Neural progenitor cell (in vitro differentiated cells): ENCODE results near the gene PSMD14. TPM values are rescaled to one million over a fixed set of nuclear protein-coding genes. Genes with fewer than 3 reads are reported as not detected.
"Not testable (repeated sequence)": the region's sequence is repeated elsewhere in the genome, so short reads cannot be mapped to it uniquely, and the experiment has no call there.

Source experiments
- DNase-seq: peaks from one replicate; pipeline ENCODE4 v3.0.0-alpha.2; 2016; ENCODE audit warnings: low spot score
- H2AFZ ChIP-seq: fragments of 200-600 bp; sonication (generic); replicated peaks from 2 replicates; pipeline ENCODE4 v1.6.1; 2016; ENCODE audit warnings: antibody characterized with exemption
- H3F3A ChIP-seq: fragments of 200-600 bp; sonication (generic); 2 replicates; pipeline ENCODE4 v1.6.1; 2016; ENCODE audit warnings: antibody characterized with exemption, low read depth
- H3K27ac ChIP-seq: fragments of 200-600 bp; sonication (generic); 2 replicates; pipeline ENCODE4 v1.5.1; 2016; ENCODE audit warnings: mild to moderate bottlenecking
- H3K27me3 ChIP-seq: fragments of 200-600 bp; sonication (generic); 2 replicates; pipeline ENCODE4 v1.6.1; 2016; ENCODE audit warnings: mild to moderate bottlenecking, moderate library complexity
- H3K36me3 ChIP-seq: fragments of 200-600 bp; sonication (generic); 2 replicates; pipeline ENCODE4 v1.5.1; 2016
- H3K4me1 ChIP-seq: fragments of 200-600 bp; sonication (generic); 2 replicates; pipeline ENCODE4 v1.6.1; 2016; ENCODE audit warnings: mixed run types
- H3K4me2 ChIP-seq: fragments of 200-600 bp; sonication (generic); 2 replicates; pipeline ENCODE4 v1.6.1; 2016
- H3K4me3 ChIP-seq: fragments of 200-600 bp; sonication (generic); 2 replicates; pipeline ENCODE4 v1.5.1; 2016
- H3K79me2 ChIP-seq: fragments of 200-600 bp; sonication (generic); 2 replicates; pipeline ENCODE4 v1.6.1; 2016; ENCODE audit warnings: low read depth
- H3K9ac ChIP-seq: fragments of 200-600 bp; sonication (generic); 2 replicates; pipeline ENCODE4 v1.6.1; 2016
- H3K9me3 ChIP-seq: fragments of 200-600 bp; sonication (generic); 2 replicates; pipeline ENCODE4 v1.5.1; 2016; ENCODE audit warnings: low read depth
- H4K20me1 ChIP-seq: fragments of 200-600 bp; sonication (generic); 2 replicates; pipeline ENCODE4 v1.6.1; 2016; ENCODE audit warnings: low read depth
- H3K27ac Mint-ChIP-seq: 3 replicates; pipeline ENCODE4 v1.8.0; 2021; ENCODE audit warnings: mixed read lengths
- H3K27me3 Mint-ChIP-seq: 2 replicates; pipeline ENCODE4 v1.8.0; 2022; ENCODE audit warnings: low read depth, mild to moderate bottlenecking, inconsistent platforms, moderate library complexity, mixed read lengths; ENCODE audit not compliant: insufficient read depth
- H3K36me3 Mint-ChIP-seq: 3 replicates; pipeline ENCODE4 v1.8.0; 2021; ENCODE audit warnings: mixed read lengths
- H3K4me1 Mint-ChIP-seq: 3 replicates; pipeline ENCODE4 v1.8.0; 2021; ENCODE audit warnings: mixed read lengths
- H3K4me3 Mint-ChIP-seq: 3 replicates; pipeline ENCODE4 v1.8.0; 2021; ENCODE audit warnings: mild to moderate bottlenecking, moderate library complexity, mixed read lengths
- H3K9me3 Mint-ChIP-seq: 3 replicates; pipeline ENCODE4 v1.8.0; 2020; ENCODE audit warnings: mixed read lengths
- EZH2 ChIP-seq: fragments of 200-600 bp; sonication (generic); IDR thresholded peaks from 2 replicates; pipeline ENCODE4 v1.6.1; 2017; ENCODE audit warnings: antibody characterized with exemption, mild to moderate bottlenecking, moderate library complexity
- EZH2phosphoT487 ChIP-seq: fragments of 200-600 bp; sonication (generic); IDR thresholded peaks from 2 replicates; pipeline ENCODE4 v1.6.1; 2017; ENCODE audit warnings: antibody characterized with exemption
- total RNA-seq: library from RNA; depleted of rRNA; stranded (reverse); fragments of >200 nt; gene quantifications from 2 replicates; pipeline ENCODE4 v1.2.3, GENCODE V29; 2015; ENCODE audit warnings: low replicate concordance
- TF ChIP-seq, protein P1 (sequence below): fragments of 200-600 bp; sonication (generic); IDR thresholded peaks from 2 replicates; pipeline ENCODE4 v1.5.1; 2017; ENCODE audit warnings: antibody characterized with exemption, mild to moderate bottlenecking

The PSMD14 gene
- total RNA-seq, 1 donor from 2014 or later = 152 TPM

DNA sequence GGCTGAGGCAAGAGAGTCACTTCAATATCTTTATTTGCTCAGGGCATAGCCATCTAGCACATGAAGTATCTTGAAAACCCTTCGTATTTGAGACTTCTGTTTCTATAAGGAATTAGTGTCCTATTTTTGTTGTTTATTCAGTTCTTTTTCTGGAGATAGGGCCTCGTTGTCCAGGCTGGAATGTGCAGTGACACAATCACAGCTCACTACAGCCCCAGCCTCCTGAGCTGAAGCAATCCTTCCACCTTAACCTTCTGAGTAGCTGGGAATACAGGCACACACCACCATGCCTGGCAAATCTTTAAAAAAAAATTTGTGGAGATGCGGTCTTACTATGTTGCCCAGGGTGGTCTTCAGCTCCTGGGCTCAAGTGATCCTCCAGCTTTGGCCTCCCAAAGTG is 50.6 kb downstream of the PSMD14 start:
- Mint-ChIP-seq H3K4me3 (no peak overlapping the region), H3K4me1 (peaks cover 8% of the 10 kb centered on the region), H3K9me3 (peaks cover 32% of the 10 kb centered on the region), H3K27me3 (no peaks in the 10 kb centered on the region), H3K27ac (no peak overlapping the region), H3K36me3 (peaks cover 28% of the 10 kb centered on the region)
- Histone ChIP-seq H3K36me3 (peaks cover 29% of the 10 kb centered on the region), H3K9me3 (peaks cover 20% of the 10 kb centered on the region), H3K4me3 (no peak overlapping the region), H4K20me1 (peaks cover 15% of the 10 kb centered on the region), H3K4me1 (peaks cover 8% of the 10 kb centered on the region), H3K79me2 (peaks cover 98% of the 10 kb centered on the region), H3K27ac (no peak overlapping the region), H3K4me2 (no peak overlapping the region), H3F3A (no peaks in the 10 kb centered on the region), H3K9ac (no peak overlapping the region), H2AFZ (no peak overlapping the region), H3K27me3 (no peaks in the 10 kb centered on the region)
- DNase-seq = no peak
- TF ChIP-seq EZH2 = no peak
- TF ChIP-seq, protein P1, sequence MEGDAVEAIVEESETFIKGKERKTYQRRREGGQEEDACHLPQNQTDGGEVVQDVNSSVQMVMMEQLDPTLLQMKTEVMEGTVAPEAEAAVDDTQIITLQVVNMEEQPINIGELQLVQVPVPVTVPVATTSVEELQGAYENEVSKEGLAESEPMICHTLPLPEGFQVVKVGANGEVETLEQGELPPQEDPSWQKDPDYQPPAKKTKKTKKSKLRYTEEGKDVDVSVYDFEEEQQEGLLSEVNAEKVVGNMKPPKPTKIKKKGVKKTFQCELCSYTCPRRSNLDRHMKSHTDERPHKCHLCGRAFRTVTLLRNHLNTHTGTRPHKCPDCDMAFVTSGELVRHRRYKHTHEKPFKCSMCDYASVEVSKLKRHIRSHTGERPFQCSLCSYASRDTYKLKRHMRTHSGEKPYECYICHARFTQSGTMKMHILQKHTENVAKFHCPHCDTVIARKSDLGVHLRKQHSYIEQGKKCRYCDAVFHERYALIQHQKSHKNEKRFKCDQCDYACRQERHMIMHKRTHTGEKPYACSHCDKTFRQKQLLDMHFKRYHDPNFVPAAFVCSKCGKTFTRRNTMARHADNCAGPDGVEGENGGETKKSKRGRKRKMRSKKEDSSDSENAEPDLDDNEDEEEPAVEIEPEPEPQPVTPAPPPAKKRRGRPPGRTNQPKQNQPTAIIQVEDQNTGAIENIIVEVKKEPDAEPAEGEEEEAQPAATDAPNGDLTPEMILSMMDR = no peak
- TF ChIP-seq EZH2phosphoT487 = no peak

DNA sequence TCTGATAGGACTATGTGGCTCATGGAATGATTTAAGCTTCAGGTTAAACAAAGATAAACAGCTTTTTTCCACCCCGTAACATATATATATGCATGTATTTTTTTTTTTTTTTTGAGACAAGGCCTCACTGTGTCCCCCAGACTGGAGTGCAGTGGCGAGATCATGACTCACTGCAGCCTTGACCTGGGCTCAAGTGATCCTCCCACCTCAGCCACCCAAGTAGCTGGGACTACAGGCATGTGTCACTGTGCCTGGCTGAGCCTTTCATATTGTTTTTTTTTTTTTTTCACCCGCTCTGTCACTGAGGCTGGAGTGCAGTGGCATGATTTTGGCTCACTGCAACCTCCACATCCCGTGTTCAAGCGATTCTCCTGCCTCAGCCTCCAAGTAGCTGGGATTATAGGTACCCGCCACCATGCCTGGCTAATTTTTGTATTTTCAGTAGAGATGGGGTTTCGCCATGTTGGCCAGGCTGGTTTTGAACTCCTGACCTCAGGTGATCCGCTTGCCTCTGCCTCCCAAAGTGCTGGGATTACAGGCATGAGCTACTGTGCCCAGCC is 52.0 kb downstream of the PSMD14 start:
- not testable (repeated sequence) for H3K27ac Mint-ChIP-seq, H3K27me3 Mint-ChIP-seq, H3F3A ChIP-seq, H3K4me2 ChIP-seq, H2AFZ ChIP-seq, H3K4me1 ChIP-seq, H3K27me3 ChIP-seq, H3K27ac ChIP-seq, H3K9ac ChIP-seq, H3K4me3 ChIP-seq, H3K4me1 Mint-ChIP-seq, DNase-seq, H3K4me3 Mint-ChIP-seq
- Mint-ChIP-seq H3K36me3 (peaks cover 34% of the 10 kb centered on the region), H3K9me3 (peaks cover 39% of the 10 kb centered on the region)
- Histone ChIP-seq H3K36me3 (peaks cover 29% of the 10 kb centered on the region), H4K20me1 (peaks cover 17% of the 10 kb centered on the region), H3K9me3 (peaks cover 20% of the 10 kb centered on the region), H3K79me2 (peaks cover 96% of the 10 kb centered on the region)

GRCh38 chr2:161362568-161363166 is 54.4 kb downstream of the PSMD14 start:
- peaks cover 39% of the 10 kb centered on the region for H3K9me3 Mint-ChIP-seq
- Histone ChIP-seq H3K27me3 (no peaks in the 10 kb centered on the region), H3K79me2 (peaks cover 84% of the 10 kb centered on the region), H3K9ac (no peak overlapping the region), H3K36me3 (peaks cover 32% of the 10 kb centered on the region), H3K4me2 (no peak overlapping the region), H3K9me3 (peaks cover 20% of the 10 kb centered on the region), H4K20me1 (peaks cover 15% of the 10 kb centered on the region), H3K4me3 (no peak overlapping the region), H3K27ac (no peak overlapping the region), H2AFZ (no peak overlapping the region), H3F3A (no peaks in the 10 kb centered on the region), H3K4me1 (peaks cover 7% of the 10 kb centered on the region)
- TF ChIP-seq, protein P1 = no peak
- TF ChIP-seq EZH2 (no peak), EZH2phosphoT487 (no peak)
- H3K36me3 Mint-ChIP-seq = peaks cover 40% of the 10 kb centered on the region
- no peak overlapping the region for H3K27ac Mint-ChIP-seq
- H3K4me3 Mint-ChIP-seq = no peak overlapping the region
- no peak for DNase-seq
- H3K27me3 Mint-ChIP-seq = peaks cover 2% of the 10 kb centered on the region
- H3K4me1 Mint-ChIP-seq = no peaks in the 10 kb centered on the region

GRCh38 chr2:161367675-161368074 is 59.5 kb downstream of the PSMD14 start:
- Histone ChIP-seq H4K20me1 (peaks cover 24% of the 10 kb centered on the region), H3K9me3 (peaks cover 4% of the 10 kb centered on the region), H3K27ac (no peak overlapping the region), H3K4me2 (no peak overlapping the region), H2AFZ (no peak overlapping the region), H3K4me1 (peaks cover 30% of the 10 kb centered on the region), H3K36me3 (peaks cover 28% of the 10 kb centered on the region), H3K9ac (no peak overlapping the region), H3K27me3 (no peaks in the 10 kb centered on the region), H3K4me3 (no peak overlapping the region), H3K79me2 (peaks cover 34% of the 10 kb centered on the region), H3F3A (peaks cover 19% of the 10 kb centered on the region)
- Mint-ChIP-seq H3K27me3 (peaks cover 2% of the 10 kb centered on the region), H3K4me1 (peaks cover 17% of the 10 kb centered on the region), H3K4me3 (no peak overlapping the region), H3K9me3 (peaks cover 17% of the 10 kb centered on the region), H3K27ac (no peak overlapping the region), H3K36me3 (peaks cover 31% of the 10 kb centered on the region)
- no peak for TF ChIP-seq EZH2phosphoT487
- no peak for TF ChIP-seq EZH2
- TF ChIP-seq, protein P1 = no peak
- DNase-seq = no peak
